Heart left ventricle (tissue), 13 donors: ENCODE results near the gene NAPEPLD.
"Not testable (repeated sequence)": the region's sequence is repeated elsewhere in the genome, so short reads cannot be mapped to it uniquely, and the experiment has no call there.

ENCODE experiments used
- CTCF ChIP-seq, 12 donors: fragments of 200-600 bp; sonication (generic) in 4 of 12; IDR thresholded peaks; one replicate each; pipeline versions ENCODE4 v1.5.0 to v1.8.0; 2018 to 2022; ENCODE audit warnings: antibody characterized with exemption in 12 of 12, mild to moderate bottlenecking in 5 of 12
- POLR2A ChIP-seq, 2 donors: fragments of 450-650 bp; IDR thresholded peaks; one replicate each; pipeline ENCODE4 v1.6.1; 2017; ENCODE audit warnings: antibody characterized with exemption in 2 of 2, mild to moderate bottlenecking in 2 of 2, moderate library complexity in 2 of 2
- donor health status: ischemic (EF 13 %, LVEDD 7.1; RV severe dilation, severe dysfunction).
- donor health status: DM: no; HTN: yes; CAD: no.
- donor health status: DM: no; HTN: no; CAD: no.
- donor health status: ischemic (EF 25% LVEDD 6.9; RV normal size, moderate dysfunction).
- donor health status: ischemic (EF 25% LVEDD 5.7; RV mildly dilated, moderate dysfunction).
- donor health status: ischemic (EF 35%, LVEDD 5.7; RV mildly dilated, moderate dysfunction).
- donor health status: nonischemic (EF 11% LVEDD 7.7; RV severe dilation, severe dysfunction).
- donor health status: DM: yes; HTN: yes; CAD: no.
- donor health status: PGD.
- donor health status: ischemic (EF 29% LVEDD 5.4; RV normal size, mild dysfunction).
- donor health status: nonischemic (EF 23%, LVEDD 6.1; RV moderate dilation, normal function).

GRCh38 chr7:103172415-103173146 is 23.7 kb upstream of the NAPEPLD start:
- TF ChIP-seq CTCF, POLR2A (IDR thresholded peaks at IDR 0.05): not testable (repeated sequence)
